Stimulated activated CD4-positive, alpha-beta T cell treated with anti-CD3 and anti-CD28 coated beads, Interleukin-2, amount 100 ng/mL, for 24 hours (primary cell): ENCODE data around the gene SPATA12.

Source experiments
- DNase-seq, 2 donors: peaks; one replicate each; pipeline ENCODE4 v3.0.0-alpha.2; 2020

SPATA12 gene, protein sequence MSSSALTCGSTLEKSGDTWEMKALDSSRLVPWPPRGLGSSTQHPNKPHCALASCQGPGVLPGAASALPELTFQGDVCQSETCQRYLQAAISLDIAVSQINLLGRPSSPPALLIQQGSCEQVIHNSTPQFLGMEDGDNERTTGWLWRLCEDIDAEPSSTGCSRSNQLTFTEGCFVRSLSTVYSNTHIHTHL

DNA sequence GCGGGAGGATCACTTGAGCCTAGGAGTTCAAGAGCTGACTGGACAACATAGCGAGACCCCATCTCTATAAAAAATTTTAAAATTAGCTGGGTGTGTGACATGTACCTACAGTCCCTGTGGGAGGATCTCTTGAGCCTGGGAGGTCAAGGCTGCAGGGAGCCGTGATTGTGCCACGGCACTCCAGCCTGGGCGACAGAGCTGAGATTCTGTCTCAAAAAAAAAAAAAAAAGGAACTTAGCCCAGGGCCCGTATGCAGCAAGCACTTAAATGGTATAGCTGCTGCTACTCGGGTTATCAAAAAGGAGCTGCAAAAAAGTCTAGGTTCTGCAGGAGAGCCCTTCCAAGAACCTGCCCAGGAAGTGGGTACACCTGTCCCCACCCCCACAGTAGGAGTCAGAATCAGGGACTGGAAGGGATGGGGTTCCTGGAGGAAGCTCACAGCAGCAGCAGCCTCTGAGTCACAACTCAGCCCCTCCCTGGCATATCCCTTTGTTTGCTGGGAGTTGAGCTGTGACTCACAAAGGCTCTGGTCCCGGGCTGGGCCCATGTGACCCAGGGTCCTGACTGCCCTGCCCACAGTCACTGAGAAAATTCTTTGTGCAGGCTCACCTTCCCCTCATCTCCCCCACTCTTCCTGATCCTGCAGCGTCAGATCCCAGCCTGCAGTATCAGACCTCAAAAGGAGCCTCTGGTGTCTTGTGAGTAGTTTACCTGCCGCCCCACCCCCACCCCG, at the start of gene SPATA12:
TSS of gene SPATA12 (plus strand) at position 576 of the 733 bp plus-strand sequence. CDS start 13,031 bp downstream, outside the sequence.
- no peak for DNase-seq

DNA sequence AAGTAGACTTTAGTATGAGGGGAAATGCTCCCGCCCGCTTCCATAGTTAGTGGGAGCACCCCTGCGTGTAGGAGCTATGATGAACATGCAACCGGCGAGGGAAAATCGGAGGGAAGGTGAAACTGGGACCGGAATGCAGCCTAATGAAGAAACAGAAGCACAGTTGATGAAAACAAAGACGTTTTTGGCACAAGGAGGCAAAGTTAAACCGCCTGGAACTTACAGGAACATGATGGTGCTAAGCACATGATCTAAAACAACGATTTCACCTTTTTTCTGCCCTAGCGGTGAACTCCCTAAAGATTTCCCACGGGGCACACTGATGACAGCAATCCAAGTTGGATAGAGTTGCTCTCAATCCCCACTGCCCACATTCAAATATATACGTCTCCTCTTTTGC, 49.4 kb upstream of the SPATA12 start:
- no peak for DNase-seq

DNA sequence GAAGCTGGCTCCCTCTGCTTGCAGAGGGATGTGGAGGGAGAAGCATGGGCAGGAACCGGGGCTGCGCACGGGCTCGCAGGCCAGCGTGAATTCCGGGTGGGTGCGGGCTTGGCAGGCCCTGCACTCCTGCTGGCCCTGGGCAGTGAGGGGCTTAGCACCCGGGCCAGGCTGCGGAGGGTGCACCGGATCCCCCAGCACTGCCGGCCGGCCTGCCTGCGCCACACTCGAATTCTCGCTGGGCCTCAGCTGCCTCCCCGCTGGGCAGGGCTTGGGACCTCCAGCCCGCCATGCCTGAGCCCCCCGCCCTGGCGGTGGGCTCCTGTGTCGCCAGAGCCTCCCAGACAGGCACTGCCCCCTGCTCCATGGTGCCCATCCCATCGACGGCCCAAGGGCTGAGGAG, 47.6 kb upstream of the SPATA12 start:
- DNase-seq, result no peak

DNA sequence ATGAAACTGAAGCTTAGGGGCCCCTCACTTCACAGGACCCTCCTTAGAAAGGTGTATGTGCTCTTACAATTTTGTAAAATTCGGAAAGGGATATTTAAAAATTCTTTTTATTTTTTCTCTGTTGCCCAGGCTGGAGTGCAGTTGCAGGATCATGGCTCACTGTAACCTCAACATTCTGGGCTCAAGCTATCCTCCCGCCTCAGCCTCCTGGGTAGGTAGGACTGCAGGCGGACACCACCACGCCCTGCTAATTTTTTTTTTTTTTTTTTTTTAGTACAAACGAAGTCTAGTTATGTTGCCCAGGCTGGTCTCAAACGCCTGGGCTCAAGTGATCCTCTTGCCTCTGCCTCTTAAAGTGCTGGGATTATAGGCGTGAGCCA, 45.1 kb upstream of the SPATA12 start:
- no peak for DNase-seq

DNA sequence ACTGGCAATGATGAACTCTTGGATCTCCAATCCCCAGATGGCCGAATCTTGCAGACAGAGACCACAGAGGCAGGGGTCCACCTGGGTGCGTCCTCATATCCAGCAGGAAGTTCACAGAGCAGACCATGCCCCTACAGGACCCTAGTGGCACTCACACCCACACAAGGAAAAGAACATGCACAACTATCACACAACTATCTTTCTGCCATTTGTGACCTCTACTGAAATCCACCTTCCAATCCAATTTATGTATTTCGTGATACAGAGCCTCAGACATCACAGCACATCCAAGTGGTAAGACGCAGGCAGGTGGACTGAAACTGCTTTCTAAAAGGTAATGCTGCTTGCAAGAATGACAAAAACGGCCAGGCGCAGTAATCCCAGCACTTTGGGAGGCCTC, 44.6 kb upstream of the SPATA12 start:
- DNase-seq, result no peak

DNA sequence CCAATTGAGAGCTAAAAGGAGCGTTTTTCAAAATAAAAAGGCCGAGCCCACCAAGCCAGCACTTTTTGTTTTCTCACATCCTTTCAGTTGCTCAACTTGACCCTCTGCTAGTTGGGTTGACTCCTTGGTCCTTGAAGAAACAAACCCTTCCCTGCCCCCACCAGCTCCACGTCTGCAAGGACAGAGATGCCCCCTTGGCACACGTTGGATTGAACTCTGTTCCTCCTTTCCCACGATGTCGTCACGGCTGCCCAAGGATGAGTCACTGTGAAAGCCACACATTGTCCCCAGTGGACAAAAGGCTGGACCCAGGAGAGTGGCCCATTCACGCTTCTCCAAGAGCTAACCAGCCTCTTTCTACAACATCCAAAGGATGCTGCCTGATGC, 43.0 kb upstream of the SPATA12 start:
- DNase-seq, result no peak

DNA sequence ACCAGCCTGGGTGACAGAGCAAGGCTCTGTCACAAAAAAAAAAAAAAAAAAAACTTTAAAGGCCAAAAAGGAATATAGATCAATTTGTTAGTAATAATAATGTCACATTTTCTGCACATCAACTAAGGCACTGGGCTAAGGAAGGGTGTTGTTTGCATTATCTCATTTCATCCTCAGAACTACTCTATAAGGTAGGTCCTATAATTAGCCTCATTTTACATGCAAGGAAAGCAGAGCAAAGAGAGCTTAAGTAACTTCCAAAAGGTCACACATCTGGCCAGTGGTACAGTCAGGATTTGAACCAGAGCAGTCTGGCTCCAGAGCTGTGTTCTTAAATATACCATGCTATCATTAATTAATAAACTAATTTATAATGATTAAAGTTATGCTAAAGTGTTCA, 42.2 kb upstream of the SPATA12 start:
- DNase-seq, result no peak

DNA sequence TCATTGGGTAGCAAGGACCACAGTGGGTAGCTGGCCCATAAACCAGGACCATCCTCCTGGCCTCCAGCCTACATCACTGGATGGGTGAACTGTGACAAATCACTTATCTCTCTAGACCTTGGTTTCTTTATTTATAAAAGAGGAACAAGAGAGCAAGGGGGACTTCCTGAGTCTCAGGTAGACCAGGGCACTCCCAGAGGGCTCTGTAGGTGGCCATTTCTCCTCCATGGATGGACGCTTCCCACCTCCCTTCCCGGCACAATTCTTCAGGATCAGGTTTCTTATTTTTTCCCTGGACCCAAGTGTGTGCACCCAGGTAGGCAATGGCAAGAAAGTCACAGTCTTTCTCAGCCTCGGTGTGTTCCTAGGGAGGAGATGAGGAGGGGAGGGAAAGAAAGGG, 41.4 kb upstream of the SPATA12 start:
- no peak for DNase-seq

DNA sequence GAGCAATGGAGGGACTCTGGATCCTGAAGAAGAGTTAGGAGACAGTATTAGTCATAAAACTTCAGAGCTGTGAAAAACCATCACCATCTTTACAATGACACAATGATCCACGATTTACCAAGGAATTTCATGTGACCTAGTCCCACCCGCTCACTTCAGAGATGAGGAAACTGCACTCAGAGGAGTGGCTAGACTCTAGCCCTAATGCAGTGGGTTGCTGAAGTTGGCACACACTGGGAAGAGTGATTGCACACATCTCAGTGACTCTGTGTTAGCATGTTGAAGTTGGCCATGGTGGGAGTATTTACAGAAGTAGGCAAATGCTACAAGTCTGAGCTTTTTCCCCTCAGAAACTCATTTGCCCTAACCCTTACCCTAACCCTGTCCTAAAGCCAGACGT, 35.2 kb upstream of the SPATA12 start:
- DNase-seq, result no peak

DNA sequence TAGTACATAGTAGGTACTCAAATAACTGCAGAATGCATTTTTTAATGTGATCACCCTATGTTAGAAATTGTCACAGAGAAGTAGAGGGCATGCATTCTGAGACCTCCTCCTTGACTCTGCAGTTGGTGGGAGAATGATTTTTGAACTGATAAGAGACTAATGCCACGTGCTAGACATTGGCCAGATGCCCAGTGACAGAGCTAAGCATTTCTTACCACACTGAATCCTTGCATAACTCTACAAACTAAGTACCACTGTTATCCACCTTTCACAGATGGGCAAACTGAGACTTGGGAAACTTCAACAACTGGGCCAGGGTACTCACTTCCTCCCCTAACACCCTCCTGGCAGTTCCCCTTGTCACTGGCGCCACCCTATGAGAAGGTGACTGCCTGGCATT, 33.5 kb upstream of the SPATA12 start:
- DNase-seq, result no peak

DNA sequence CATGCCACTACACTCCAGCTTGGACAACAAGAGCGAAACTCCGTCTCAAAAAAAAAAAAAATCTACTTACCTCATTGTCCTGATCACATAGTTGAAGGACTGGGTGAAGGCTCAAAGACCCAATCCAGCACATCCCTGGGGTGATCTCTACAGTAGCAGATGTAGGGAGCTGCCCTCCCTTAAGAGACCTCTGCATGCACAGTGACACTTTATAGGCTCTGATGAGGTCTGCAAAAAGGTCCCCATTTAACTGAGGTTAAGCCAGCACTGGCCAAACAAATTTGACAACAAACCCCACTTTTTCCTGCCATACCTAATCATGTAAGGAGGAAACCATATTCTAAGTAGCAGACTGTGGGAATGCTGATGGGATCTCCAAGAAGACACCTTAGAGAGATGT, 31.1 kb upstream of the SPATA12 start:
- no peak for DNase-seq

DNA sequence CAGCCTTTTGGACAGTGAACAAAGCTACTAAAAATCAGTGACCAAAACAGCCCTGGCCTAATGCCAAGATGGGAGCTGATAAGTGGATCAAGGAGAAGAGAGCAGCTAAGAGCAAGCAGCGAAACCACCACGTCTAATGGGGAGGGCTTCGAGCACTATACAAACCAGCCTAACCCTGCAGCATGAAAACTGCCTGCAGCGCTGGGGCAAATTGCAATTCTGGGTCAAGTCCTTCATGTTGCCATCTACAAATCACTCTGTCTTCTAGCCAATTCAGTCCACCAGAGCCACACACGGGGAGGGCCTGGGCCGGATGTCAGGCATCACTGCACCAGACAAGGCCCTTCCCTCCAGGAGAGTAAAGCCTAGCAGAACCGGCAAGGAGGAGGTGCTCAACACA, 30.5 kb upstream of the SPATA12 start:
- no peak for DNase-seq

DNA sequence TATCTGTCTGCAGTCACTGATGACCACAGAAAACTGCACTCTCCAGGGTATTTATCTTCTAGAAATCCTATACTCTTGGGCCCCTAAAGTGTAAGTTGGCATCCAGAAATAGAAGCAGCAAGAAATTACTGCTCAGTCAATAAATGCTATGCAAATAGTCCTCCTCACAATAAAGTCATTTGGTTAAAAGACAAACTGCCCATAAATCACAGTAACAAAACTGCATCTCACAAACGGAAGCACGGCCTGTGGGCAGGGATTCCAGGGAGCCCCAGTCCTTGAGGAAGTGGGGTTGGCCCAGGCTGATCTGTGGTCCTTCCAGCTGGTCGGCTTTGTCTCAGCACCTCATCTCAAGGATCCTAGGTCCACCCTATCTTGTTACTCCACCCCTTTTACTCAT, 29.7 kb upstream of the SPATA12 start:
- DNase-seq, result no peak

DNA sequence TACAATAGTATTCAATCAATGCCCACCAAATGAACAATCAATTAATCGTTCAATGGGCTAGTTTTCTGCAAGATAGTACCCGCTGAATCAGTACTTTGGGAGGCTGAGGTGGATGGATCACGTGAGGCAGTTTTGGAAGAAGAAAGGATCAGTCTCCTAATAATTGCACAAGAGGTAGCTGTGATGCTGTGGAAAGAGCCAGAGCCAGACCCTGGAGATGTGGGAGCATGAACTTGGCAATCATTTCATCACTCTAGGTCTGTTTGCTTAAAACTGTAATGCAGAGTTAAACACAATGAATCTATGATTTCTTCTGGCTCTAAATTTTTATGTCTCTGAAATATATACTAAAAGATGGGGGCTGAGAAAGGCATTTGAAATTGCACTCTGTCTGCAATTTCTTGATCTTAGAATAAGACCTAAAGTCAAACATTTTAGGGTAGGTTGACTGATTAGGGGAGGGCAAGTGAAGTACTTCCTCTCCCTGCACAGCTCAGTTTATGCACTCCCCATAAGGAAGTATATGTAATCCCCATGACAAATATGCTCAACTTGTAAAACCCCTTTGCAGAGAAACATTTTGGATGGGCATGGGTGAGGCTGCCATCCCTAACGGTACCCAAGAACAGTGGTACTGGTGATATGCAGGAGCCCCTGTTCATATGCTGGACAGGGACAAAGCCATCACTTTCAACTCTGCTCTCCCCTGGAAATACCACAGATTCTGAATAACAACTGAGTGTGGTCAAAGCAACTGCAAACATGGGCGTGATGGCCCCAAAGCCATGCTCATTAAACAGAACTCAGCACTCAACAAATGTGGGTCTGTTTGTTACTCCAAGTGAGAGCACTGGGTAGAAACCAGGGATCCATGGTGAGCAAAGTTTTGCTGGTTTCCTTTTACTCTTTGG, 28.6 kb upstream of the SPATA12 start:
- no peak for DNase-seq

DNA sequence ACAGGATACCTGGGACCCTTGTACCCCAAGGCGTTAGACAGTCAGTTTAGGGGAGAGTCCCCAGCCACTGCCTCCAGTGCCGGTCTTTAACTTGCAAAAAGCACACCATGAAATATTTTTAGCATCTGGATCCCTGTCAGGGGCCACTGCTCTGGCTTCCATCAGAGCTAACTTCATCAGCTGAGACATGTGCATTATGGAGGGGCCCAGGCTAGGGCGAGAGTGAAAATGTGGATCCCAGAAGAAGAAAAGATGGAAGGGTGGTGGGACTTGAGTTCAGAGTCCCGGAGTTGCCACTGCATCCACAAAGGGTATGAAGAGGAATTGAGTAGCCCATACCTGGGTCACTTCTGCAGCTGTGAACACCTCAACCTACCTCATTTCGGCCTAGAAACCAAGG, 23.5 kb upstream of the SPATA12 start:
- DNase-seq, result no peak

DNA sequence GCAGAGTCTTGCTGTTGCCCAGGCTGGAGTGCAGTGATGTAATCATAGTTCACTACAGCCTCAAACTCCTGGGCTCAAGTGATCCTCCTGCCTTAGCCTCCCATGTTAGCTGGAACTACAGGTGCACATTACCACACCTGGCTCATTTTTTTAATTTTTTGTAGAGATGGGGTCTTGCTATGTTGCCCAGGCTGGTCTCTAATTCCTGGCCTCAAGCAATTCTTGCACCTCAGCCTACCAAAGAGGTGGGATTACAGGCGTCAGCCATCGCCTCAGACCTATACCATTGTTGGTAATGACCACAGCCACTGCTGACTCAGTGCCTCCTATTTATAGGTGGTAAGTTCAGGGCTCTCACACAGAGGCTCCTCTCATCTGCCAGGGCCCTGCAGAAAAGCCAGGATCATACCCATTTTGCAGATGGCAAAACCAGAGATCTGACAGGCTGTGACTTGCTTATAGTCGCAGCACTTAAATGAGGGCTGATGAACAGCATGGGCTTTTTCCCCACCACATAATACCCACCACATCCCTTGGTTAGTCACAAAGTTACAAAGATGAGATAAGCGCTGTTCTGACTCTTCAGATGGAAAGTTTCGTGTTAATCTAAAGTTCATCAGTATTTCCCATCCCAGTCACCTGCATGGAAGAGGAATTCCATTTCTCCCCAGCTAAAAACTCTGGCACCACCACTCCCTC, 21.8 kb upstream of the SPATA12 start:
- no peak for DNase-seq

DNA sequence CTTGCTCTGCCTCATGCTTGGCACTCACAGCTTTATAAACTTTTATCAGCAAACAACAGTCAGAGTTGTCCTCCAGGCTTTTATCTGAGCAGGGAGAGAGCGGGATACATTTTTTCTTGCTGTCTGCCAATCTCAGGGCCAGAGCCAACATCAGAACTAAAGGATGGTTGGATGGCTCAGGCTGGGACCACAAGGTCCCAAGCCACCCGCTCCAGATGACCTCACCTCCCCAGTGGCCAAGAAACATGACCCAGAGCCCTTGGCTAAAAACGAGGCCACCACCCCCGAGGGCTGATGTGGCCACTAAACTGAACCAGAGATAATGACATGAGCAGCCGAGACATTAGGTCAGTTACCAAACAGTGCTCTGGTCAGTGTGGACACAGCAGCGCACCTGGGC, 18.8 kb upstream of the SPATA12 start:
- no peak for DNase-seq

DNA sequence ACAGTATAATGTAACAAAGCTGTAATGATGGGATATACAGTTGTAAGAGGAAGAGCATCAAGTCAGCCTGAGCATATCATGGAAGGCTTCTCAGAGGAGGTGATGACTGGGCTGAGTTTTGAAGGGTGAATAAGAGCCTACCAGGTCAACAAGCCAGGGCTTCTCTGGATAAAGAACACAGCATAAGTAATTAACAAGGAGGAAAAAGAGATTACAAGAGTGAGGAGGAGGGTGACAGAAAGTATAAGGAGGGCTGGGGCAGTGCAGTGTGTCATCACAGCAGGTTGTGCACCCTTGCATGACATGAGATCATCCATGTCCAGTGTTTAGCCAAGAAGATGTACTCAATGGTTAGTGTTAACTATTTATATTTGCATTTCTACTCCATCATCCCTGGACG, 16.9 kb upstream of the SPATA12 start:
- DNase-seq, result no peak

DNA sequence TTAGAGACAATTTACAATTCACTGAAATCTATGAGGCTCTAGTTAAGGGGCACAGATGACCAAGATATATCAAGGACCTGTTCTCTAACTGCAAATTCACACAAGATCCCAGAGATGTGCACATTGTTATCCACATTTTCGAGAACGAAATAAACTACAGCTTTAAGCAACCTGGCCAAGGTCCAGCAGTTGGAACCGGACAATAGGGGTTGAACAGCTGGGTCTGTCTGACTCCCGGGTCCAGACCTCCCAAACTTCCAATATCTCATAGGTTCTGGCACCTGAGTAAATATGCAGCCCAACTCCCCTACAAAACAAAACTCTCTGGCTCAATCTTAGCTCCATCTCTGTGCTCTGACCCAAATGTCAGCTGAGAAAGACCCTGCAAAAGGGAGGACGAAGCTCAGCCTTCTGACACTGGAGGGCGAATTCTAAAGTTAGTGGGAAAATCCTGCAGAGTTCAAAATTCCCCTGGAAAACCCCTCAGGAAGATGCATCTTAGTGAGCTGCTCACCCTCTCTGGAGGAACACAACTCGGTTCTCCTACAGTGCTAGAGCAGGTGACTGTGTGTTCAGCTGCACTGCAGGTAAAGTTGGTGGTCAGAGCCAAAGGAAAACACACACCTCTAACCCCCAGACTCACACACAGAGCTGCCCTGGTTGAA, 14.2 kb upstream of the SPATA12 start:
- DNase-seq, result no peak

DNA sequence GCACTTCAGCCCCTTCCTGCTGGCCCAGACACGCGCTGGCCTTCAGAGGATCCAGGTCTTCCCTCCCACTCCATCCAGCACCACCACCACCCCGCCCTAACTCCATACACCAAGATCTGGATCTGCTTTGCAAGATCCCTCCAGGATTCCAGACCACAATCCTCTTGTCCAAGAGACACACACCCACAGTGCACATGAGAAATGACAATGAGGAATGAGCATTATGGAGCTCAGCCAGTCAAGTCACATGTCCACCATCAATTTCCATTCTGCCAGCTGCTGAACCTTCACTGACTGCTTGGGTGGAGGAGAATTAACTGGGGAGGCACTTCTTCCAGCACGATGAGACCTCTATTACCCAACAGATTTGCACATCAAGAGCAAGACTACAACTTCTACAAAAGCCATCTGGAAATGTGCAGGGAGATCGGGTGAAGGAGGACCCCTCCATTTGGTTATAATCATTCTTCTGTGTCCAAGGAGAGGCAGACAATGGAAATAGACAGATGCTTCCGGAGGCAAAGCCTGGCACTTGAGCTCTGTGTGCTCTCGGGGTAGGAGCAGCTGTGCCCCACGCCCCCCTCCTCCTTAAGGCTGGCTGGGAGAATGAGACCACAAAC, 12.3 kb upstream of the SPATA12 start:
- no peak for DNase-seq

DNA sequence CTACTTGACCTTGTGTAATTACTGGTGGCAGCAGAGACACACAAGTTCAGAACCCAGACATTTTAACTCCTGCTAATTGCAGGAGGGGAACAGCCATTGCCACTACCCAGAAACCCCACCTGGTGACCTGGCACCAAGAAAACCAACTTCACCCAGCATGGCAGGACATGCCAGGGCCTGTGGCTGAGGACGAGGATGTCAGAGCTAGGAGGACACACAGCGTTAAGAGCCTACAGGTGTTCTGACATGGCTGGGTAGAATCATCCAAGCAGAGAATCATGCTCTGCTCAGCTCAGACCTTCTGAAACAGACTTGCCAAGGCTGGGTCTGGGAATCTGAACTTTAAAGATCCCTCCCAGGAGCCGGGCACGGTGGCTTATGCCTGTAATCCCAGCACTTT, 11.7 kb upstream of the SPATA12 start:
- DNase-seq, result no peak

DNA sequence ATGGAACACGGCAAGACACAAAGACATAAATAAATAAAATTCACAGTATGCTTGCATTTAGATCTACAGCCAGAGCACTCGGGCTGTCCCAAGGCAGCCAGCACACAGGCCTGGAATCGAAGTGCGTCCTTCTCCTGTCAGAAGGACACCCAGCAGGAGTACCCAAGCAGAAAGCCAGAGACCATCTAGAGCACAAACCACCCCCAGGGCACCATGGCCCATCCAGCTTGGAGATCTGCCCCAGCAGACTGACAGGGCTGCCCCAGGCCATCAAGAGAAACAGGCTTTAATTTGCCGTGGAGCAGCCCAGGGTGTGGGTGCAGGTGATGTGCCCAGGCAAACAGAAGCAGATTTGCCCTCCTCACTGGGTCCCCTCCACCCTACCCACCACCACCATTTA, 7.8 kb upstream of the SPATA12 start:
- no peak for DNase-seq
